ENCODE results near the gene NUBPL. TPM values are rescaled to one million over a fixed set of nuclear protein-coding genes. Genes with fewer than 3 reads are reported as not detected.

NUBPL gene
- total RNA-seq, result 3.6 and 5.8 TPM in 2 replicates

GRCh38 chr14:31561155-31561846 lies at the start of gene NUBPL:
NUBPL (plus strand) TSS chr14:31561404; CDS start chr14:31561440, 36 bp downstream.

Other genes starting within 250 kb of the NUBPL start
- gene HEATR5A, start 140.9 kb upstream of the NUBPL start, total RNA-seq, result 31.5 and 34.5 TPM in 2 replicates
- 19.3 and 29.0 TPM in 2 replicates for gene DTD2, start 103.9 kb upstream of the NUBPL start, total RNA-seq
- not detected in 2 replicates for gene GPR33, start 73.4 kb upstream of the NUBPL start, total RNA-seq

Data from dermis lymphatic vessel endothelial cell (primary cell).